Astrocyte of the cerebellum (primary cell): ENCODE results near the gene COLEC11.
"Not testable (repeated sequence)": the region's sequence is repeated elsewhere in the genome, so short reads cannot be mapped to it uniquely, and the experiment has no call there.

ENCODE experiments used
- DNase-seq: peaks from one replicate; pipeline ENCODE4 v3.0.0-alpha.2; 2011; ENCODE audit warnings: low read depth
- H3K4me3 ChIP-seq: 2 replicates; pipeline ENCODE4 v1.5.1; 2011; ENCODE audit warnings: mild to moderate bottlenecking, low read depth, low read length, moderate library complexity
- CTCF ChIP-seq: IDR thresholded peaks from 2 replicates; pipeline ENCODE4 v1.5.1; 2012; ENCODE audit warnings: low read length, low read depth, moderate library complexity, mild to moderate bottlenecking; ENCODE audit errors: missing control alignments
- in situ Hi-C: cut with HindIII; loops from 2 replicates; pipeline ENCODE4 v1.10.0; 2017; ENCODE audit warnings: low sequenced_read_pairs

Gene COLEC11

GRCh38 chr2:3617198-3617890 lies 22.4 kb downstream of the COLEC11 start:
- in situ Hi-C loops, result no loop called here
- TF ChIP-seq CTCF, result no peak
- H3K4me3 ChIP-seq, result no peak overlapping the region
- no peak for DNase-seq

- in situ Hi-C loops, result no loop called here
- no peak for DNase-seq
- no peak overlapping the region for H3K4me3 ChIP-seq
- no peak for TF ChIP-seq CTCF
These were observed 23.5 kb downstream of the COLEC11 start for GRCh38 chr2:3618367-3618766.

- no peak for TF ChIP-seq CTCF
- in situ Hi-C loops, result no loop called here
- no peak for DNase-seq
- H3K4me3 ChIP-seq, result no peak overlapping the region
These were observed 24.1 kb downstream of the COLEC11 start for GRCh38 chr2:3619033-3619432.

GRCh38 chr2:3619661-3620060 lies 24.7 kb downstream of the COLEC11 start:
- DNase-seq, in situ Hi-C loops, H3K4me3 ChIP-seq: not testable (repeated sequence)

- no peak overlapping the region for H3K4me3 ChIP-seq
- in situ Hi-C loops, result no loop called here
- DNase-seq, result no peak
- no peak for TF ChIP-seq CTCF
These were observed 25.9 kb downstream of the COLEC11 start for GRCh38 chr2:3620834-3621233.

- in situ Hi-C loops, result no loop called here
- H3K4me3 ChIP-seq, result no peak overlapping the region
- TF ChIP-seq CTCF, result no peak
- no peak for DNase-seq
These were observed 28.1 kb downstream of the COLEC11 start for GRCh38 chr2:3622967-3623366.

- in situ Hi-C loops, result no loop called here
- no peak for DNase-seq
- no peak overlapping the region for H3K4me3 ChIP-seq
- no peak for TF ChIP-seq CTCF
These were observed 29.3 kb downstream of the COLEC11 start for GRCh38 chr2:3624059-3624794.
